Measurements from ENCODE around the gene PDE8A. TPM values are rescaled to one million over a fixed set of nuclear protein-coding genes. Genes with fewer than 3 reads are reported as not detected.

Gene PDE8A
- total RNA-seq, 2 donors from 2014 or later = 34.2 to 50.1 TPM

Small RNAs within 50 kb of the gene (small RNA-seq; reads per million reads assigned to genes)
- not detected for gene AC044860.2
- gene RNU6-339P = not detected
- gene RNU6-796P = not detected

Other genes with a start within 250 kb of the PDE8A start
- 10 to 100 TPM; 14.3 to 20.8 TPM for gene ZNF592, start 233.3 kb upstream of the PDE8A start, total RNA-seq
- gene ALPK3, start 164.5 kb upstream of the PDE8A start, total RNA-seq = 10 to 100 TPM in 1 of 2 donors, 1 to 10 TPM in 1; 7.8 to 15.8 TPM
- gene SLC28A1, start 97.2 kb upstream of the PDE8A start, total RNA-seq = under 1 TPM in 1 of 2 donors, not detected in 1; 0.26 TPM